Heart left ventricle (tissue), 16 donors: ENCODE data around the gene ATP9B. TPM values are rescaled to one million over a fixed set of nuclear protein-coding genes. Genes with fewer than 3 reads are reported as not detected.

ENCODE experiments used
- ATAC-seq, 4 donors: fragments of 200-7000 bp; cut with Tn5 transposase; one replicate each; pipeline ENCODE4 v1.9.1; 2020 to 2022; ENCODE audit warnings: moderate library complexity in 4 of 4, mild to moderate bottlenecking in 3 of 4, moderate number of reproducible peaks in 1 of 4
- DNase-seq, 5 donors: peaks; one replicate each; pipeline ENCODE4 v3.0.0-alpha.2; 2020
- H3K27ac ChIP-seq, 12 donors: fragments of 200-600 bp; sonication (generic) in 4 of 12; one replicate each; pipeline versions ENCODE4 v1.5.0 to v1.8.0; 2016 to 2022; ENCODE audit warnings: mild to moderate bottlenecking in 2 of 12
- H3K27me3 ChIP-seq, 9 donors: fragments of 200-600 bp; sonication (generic) in 2 of 9; one replicate each; pipeline versions ENCODE4 v1.5.1 to v1.8.0; 2016 to 2022; ENCODE audit warnings: mild to moderate bottlenecking in 3 of 9
- H3K36me3 ChIP-seq, 9 donors: fragments of 200-600 bp; sonication (generic) in 2 of 9; one replicate each; pipeline versions ENCODE4 v1.5.0 to v1.8.0; 2018 to 2022; ENCODE audit warnings: mild to moderate bottlenecking in 2 of 9
- H3K4me1 ChIP-seq, 12 donors: fragments of 200-600 bp; sonication (generic) in 4 of 12; one replicate each; pipeline versions ENCODE4 v1.5.0 to v1.8.0; 2016 to 2022; ENCODE audit warnings: mild to moderate bottlenecking in 3 of 12
- H3K4me3 ChIP-seq, 12 donors: fragments of 200-600 bp; sonication (generic) in 4 of 12; one replicate each; pipeline versions ENCODE4 v1.5.0 to v1.8.0; 2017 to 2022; ENCODE audit warnings: mild to moderate bottlenecking in 9 of 12, moderate library complexity in 4 of 12
- H3K9me3 ChIP-seq, 12 donors: fragments of 200-600 bp; sonication (generic) in 4 of 12; one replicate each; pipeline versions ENCODE4 v1.5.0 to v1.8.0; 2016 to 2022; ENCODE audit warnings: mild to moderate bottlenecking in 1 of 12
- CTCF ChIP-seq, 12 donors: fragments of 200-600 bp; sonication (generic) in 4 of 12; IDR thresholded peaks; one replicate each; pipeline versions ENCODE4 v1.5.0 to v1.8.0; 2018 to 2022; ENCODE audit warnings: antibody characterized with exemption in 12 of 12, mild to moderate bottlenecking in 5 of 12
- POLR2A ChIP-seq, 2 donors: fragments of 450-650 bp; IDR thresholded peaks; one replicate each; pipeline ENCODE4 v1.6.1; 2017; ENCODE audit warnings: antibody characterized with exemption in 2 of 2, mild to moderate bottlenecking in 2 of 2, moderate library complexity in 2 of 2
- WGBS, 4 donors: extraction: QIAGEN DNeasy Blood & Tissue Kit in 2 of 4; methylation state at CpG; one replicate each; pipeline versions ENCODE4 v1.1.5 to v1.1.7; 2013 to 2018; 5-methylcytosine and 5-hydroxymethylcytosine counted together
- intact Hi-C, 10 donors: fragments of 100-400 bp; cut with DNase I; formaldehyde crosslinking; loops; one replicate each; pipeline versions ENCODE4 v1.11.1 to v1.14.2; 2022
- polyA plus RNA-seq, 2 donors: library from polyadenylated mRNA; stranded (reverse); fragments of 200-250 nt; gene quantifications; one replicate each; pipeline ENCODE4 v1.2.3, GENCODE V29; 2013
- total RNA-seq, 9 donors: library from RNA; depleted of rRNA in 2 of 9; stranded (reverse); fragments of >200 nt in 2 of 9; fragmentation: NEBNext Ultra II Directional in 3 of 9; extraction: Animal tissue kit (Norgen Biotek cat#: 25700) in 3 of 9; gene quantifications; one replicate each; pipeline versions ENCODE4 v1.1.0 to v1.2.4, GENCODE V29; 2016 to 2023
- donor health status: ischemic (EF 13 %, LVEDD 7.1; RV severe dilation, severe dysfunction).
- donor health status: healthy with polysubstance abuse.
- donor health status: DM: no; HTN: yes; CAD: no.
- donor health status: DM: no; HTN: no; CAD: no.
- donor health status: ischemic (EF 25% LVEDD 6.9; RV normal size, moderate dysfunction).
- donor health status: ischemic (EF 25% LVEDD 5.7; RV mildly dilated, moderate dysfunction).
- donor health status: healthy.
- donor health status: DM: yes; HTN: yes; CAD: no.
- donor health status: ischemic (EF 35%, LVEDD 5.7; RV mildly dilated, moderate dysfunction).
- donor health status: nonischemic (EF 11% LVEDD 7.7; RV severe dilation, severe dysfunction).
- donor health status: DM: yes; HTN: yes; CAD: no.
- donor health status: PGD.
- donor health status: ischemic (EF 29% LVEDD 5.4; RV normal size, mild dysfunction).
- donor health status: nonischemic (EF 23%, LVEDD 6.1; RV moderate dilation, normal function).

ATP9B gene
- total and polyA plus RNA-seq, 11 donors, result 7.4 to 23.9 (median 12.8) TPM

GRCh38 chr18:79427368-79428225, 358.4 kb downstream of the ATP9B start:
- Histone ChIP-seq H3K36me3 (peaks cover 0 to 8% (median 4%) of the 10 kb centered on the region in 9 donors), H3K4me1 (peaks cover 0 to 20% (median 7%) of the 10 kb centered on the region in 12 donors), H3K27ac (no peak overlapping the region), H3K9me3 (no peaks in the 10 kb centered on the region), H3K4me3 (no peak overlapping the region), H3K27me3 (no peaks in the 10 kb centered on the region)
- intact Hi-C loops, result no loop called here
- peak in 1 of 4 donors; percentile 42 for ATAC-seq
- 75 to 85% (median 83%) methylated on average over 15 to 29 of the region's 29 CpGs for WGBS, 4 donors
- TF ChIP-seq CTCF (IDR thresholded peaks at IDR 0.05), result no peak
- TF ChIP-seq POLR2A (IDR thresholded peaks at IDR 0.05), result no peak
- DNase-seq, result peak in 1 of 5 donors; percentile 46

Other genes starting within 250 kb of the ATP9B start
- gene SALL3, start 89.6 kb upstream of the ATP9B start, total RNA-seq, result under 1 TPM in 6 of 9 donors, not detected in 3; 0.04 to 0.17 (median 0.07) TPM
- gene SALL3, start 89.6 kb upstream of the ATP9B start, polyA plus RNA-seq, result under 1 TPM; 0.04 to 0.06 TPM